SK-N-MC (cell line): Measurements from ENCODE around the gene KRTAP20-3.

Source experiments
- EZH2 ChIP-seq: fragments of 200-600 bp; sonication (generic); IDR thresholded peaks from one replicate; pipeline ENCODE4 v1.6.1; 2017; ENCODE audit warnings: antibody characterized with exemption
- FOXP2 ChIP-seq: optimal IDR thresholded peaks from 2 replicates; pipeline ENCODE3; 2011; ENCODE audit warnings: mild to moderate bottlenecking, moderate library complexity; ENCODE audit not compliant: insufficient read depth; ENCODE audit errors: extremely low read length, control extremely low read depth
- POLR2AphosphoS5 ChIP-seq: IDR thresholded peaks from 2 replicates; pipeline ENCODE4 v1.6.1; 2012; ENCODE audit warnings: mild to moderate bottlenecking, low read depth, low read length, borderline replicate concordance

GRCh38 chr21:30625449-30626165 lies 17.1 kb upstream of the KRTAP20-3 start:
- TF ChIP-seq EZH2, result no peak
- TF ChIP-seq POLR2AphosphoS5, result no peak
- TF ChIP-seq FOXP2, result no peak
